ENCODE data around the gene TENM4. TPM values are rescaled to one million over a fixed set of nuclear protein-coding genes. Genes with fewer than 3 reads are reported as not detected.

TENM4 gene
- total and polyA plus RNA-seq, 10 of the 15 experiments (the other 5 are each of a cell fraction or from before 2014, with no cell fraction given), result 0.03 to 0.12 (median 0.06) TPM; not detected in 7

DNA sequence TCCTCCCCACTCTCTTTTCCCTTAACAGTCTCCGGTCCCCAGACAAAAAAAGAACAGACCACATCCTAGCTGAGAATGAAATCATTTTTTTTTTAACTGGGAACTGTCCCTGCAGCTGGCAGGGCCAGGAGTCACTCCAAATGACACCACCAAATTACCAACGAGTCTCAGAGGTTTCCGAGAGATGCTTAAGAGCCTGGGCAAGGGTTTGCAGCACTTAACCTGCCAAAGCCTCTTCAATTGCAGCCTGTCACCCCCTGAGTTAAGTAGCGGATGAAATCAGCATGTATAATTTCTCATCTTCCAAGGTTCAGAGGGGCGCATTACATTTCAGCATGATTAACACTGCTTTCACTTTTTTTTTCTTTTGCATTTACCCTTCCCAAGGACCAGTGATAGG is 71.8 kb downstream of the TENM4 start (continued):
- TF ChIP-seq CHD2 (IDR thresholded peaks at IDR 0.05; ENCODE audit: borderline replicate concordance, low read depth, low read length) (no peak), TCF12 (IDR thresholded peaks at IDR 0.05; ENCODE audit: low read depth, low read length) (no peak), IKZF1 (conservative IDR thresholded peaks at IDR 0.05) (no peak), ZBED1 (IDR thresholded peaks at IDR 0.05; ENCODE audit: borderline replicate concordance) (no peak), CEBPB (IDR thresholded peaks at IDR 0.05; ENCODE audit: borderline replicate concordance in 1 of 2, low read depth in 2 of 2, low read length in 2 of 2) (no peak), FOXM1 (IDR thresholded peaks at IDR 0.05; ENCODE audit: low read depth, low read length) (no peak)

DNA sequence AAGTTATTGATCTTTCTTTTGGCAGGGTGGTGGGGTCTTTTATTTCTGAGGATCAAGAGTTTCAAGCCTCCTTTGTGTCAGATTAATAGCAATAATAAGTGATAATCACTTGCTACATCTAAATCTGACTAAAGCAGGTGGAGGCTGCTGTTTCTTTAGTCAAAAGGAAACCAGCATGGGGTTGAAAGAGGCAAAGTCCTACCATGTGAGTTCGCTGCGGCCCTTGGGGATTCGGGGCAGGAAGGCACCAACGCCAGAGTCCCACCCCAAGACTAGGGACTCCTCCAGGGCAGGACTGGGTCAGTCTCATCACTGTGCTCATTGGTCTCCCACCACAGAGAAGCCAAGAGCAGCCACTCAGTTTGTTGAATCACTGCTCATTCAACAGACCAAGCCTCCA is 73.0 kb downstream of the TENM4 start:
- no peak overlapping the region for H2AFZ ChIP-seq (ENCODE audit: control insufficient read depth, low read depth, low read length)
- ChIA-PET RAD21 (ENCODE audit: unreplicated experiment) (interaction anchor here (1.2 kb wide), 1 partner anchor 123 kb away, joined by 3 read pairs; no protein-coding TSS in a partner anchor), CTCF (interaction anchor here (0.9 to 3.5 kb wide), 3 partner anchors 33 to 125 kb away, joined by 3 to 16 read pairs (median 15); no protein-coding TSS in a partner anchor), SMC1A (ENCODE audit: uncharacterized antibody, unreplicated experiment) (interaction anchor here (0.8 to 2.7 kb wide), 5 partner anchors 10 to 114 kb away, joined by 3 to 7 read pairs (median 4); no protein-coding TSS in a partner anchor), POLR2A (no interaction called here)
- no peaks in the 10 kb centered on the region for H3K36me3 ChIP-seq (ENCODE audit: control insufficient read depth in 2 of 2, insufficient read depth in 2 of 2, low read length in 1 of 2)
- peak; percentile 88 for ATAC-seq
- no peak overlapping the region for H3K4me3 ChIP-seq
- H3K27me3 ChIP-seq (replicated peaks in 1 of 2; ENCODE audit: control insufficient read depth in 2 of 2, insufficient read depth in 2 of 2, low read length in 1 of 2), result no peaks in the 10 kb centered on the region
- 1% methylated on average over 4 of the region's 4 CpGs for WGBS (ENCODE audit: insufficient coverage, insufficient replicate concordance, low lambda C conversion rate, missing lambda C conversion rate)
- no peak for DNase-seq (ENCODE audit: low read depth, low spot score)
- H3K9me3 ChIP-seq (replicated peaks; ENCODE audit: control insufficient read depth, insufficient read depth, low read length), result no peaks in the 10 kb centered on the region
- H3K79me2 ChIP-seq (ENCODE audit: control insufficient read depth, insufficient read depth, low read length), result no peaks in the 10 kb centered on the region
- in situ Hi-C loops (cut with MboI), result no loop called here
- H3K27ac ChIP-seq (ENCODE audit: control insufficient read depth, insufficient read depth), result no peak overlapping the region
- intact Hi-C loops (cut with micrococcal nuclease; ENCODE audit: unreplicated experiment), result no loop called here
- no peak for FAIRE-seq
- H3K4me1 ChIP-seq (ENCODE audit: control insufficient read depth, insufficient read depth, low read length), result no peaks in the 10 kb centered on the region
- no peaks in the 10 kb centered on the region for H4K20me1 ChIP-seq (ENCODE audit: control insufficient read depth, insufficient read depth)
- H3K4me2 ChIP-seq (ENCODE audit: control insufficient read depth, insufficient read depth), result no peak overlapping the region
- no TSS peak for BruUV-seq (replicated peaks)
- H3K9ac ChIP-seq (ENCODE audit: control insufficient read depth, insufficient read depth, low read length), result no peak overlapping the region
- 0 out of 2 replicates have a peak, but pooled peaks have one; percentile 30 for TF ChIP-seq GATAD2B (conservative IDR thresholded peaks at IDR 0.05; ENCODE audit: low read depth)
- TF ChIP-seq ZNF217 (IDR thresholded peaks at IDR 0.05), result no peak
- TF ChIP-seq DPF2 (IDR thresholded peaks at IDR 0.05), result peak; percentile 36; the same call in 1 of the 2 replicates
- no peak for TF ChIP-seq ATF7 (IDR thresholded peaks at IDR 0.05; ENCODE audit: low read depth)
- TF ChIP-seq CHD4 (IDR thresholded peaks at IDR 0.05), result no peak
- no peak for TF ChIP-seq POU2F2 (IDR thresholded peaks at IDR 0.05; ENCODE audit: borderline replicate concordance, low read depth, low read length)
- TF ChIP-seq, protein P1, sequence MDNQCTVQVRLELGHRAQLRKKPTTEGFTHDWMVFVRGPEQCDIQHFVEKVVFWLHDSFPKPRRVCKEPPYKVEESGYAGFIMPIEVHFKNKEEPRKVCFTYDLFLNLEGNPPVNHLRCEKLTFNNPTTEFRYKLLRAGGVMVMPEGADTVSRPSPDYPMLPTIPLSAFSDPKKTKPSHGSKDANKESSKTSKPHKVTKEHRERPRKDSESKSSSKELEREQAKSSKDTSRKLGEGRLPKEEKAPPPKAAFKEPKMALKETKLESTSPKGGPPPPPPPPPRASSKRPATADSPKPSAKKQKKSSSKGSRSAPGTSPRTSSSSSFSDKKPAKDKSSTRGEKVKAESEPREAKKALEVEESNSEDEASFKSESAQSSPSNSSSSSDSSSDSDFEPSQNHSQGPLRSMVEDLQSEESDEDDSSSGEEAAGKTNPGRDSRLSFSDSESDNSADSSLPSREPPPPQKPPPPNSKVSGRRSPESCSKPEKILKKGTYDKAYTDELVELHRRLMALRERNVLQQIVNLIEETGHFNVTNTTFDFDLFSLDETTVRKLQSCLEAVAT (IDR thresholded peaks at IDR 0.05), result no peak
- TF ChIP-seq, protein P2, sequence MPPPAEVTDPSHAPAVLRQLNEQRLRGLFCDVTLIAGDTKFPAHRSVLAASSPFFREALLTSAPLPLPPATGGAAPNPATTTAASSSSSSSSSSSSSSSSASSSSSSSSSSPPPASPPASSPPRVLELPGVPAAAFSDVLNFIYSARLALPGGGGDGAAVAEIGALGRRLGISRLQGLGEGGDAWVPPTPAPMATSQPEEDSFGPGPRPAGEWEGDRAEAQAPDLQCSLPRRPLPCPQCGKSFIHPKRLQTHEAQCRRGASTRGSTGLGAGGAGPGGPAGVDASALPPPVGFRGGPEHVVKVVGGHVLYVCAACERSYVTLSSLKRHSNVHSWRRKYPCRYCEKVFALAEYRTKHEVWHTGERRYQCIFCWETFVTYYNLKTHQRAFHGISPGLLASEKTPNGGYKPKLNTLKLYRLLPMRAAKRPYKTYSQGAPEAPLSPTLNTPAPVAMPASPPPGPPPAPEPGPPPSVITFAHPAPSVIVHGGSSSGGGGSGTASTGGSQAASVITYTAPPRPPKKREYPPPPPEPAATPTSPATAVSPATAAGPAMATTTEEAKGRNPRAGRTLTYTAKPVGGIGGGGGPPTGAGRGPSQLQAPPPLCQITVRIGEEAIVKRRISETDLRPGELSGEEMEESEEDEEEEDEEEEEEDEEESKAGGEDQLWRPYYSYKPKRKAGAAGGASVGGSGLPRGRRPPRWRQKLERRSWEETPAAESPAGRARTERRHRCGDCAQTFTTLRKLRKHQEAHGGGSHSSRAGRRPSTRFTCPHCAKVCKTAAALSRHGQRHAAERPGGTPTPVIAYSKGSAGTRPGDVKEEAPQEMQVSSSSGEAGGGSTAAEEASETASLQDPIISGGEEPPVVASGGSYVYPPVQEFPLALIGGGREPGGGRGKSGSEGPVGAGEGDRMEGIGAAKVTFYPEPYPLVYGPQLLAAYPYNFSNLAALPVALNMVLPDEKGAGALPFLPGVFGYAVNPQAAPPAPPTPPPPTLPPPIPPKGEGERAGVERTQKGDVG (CRISPR knock-in tag; IDR thresholded peaks at IDR 0.05), result no peak
- TF ChIP-seq NFYA (IDR thresholded peaks at IDR 0.05; ENCODE audit: borderline replicate concordance, low read depth, low read length), result no peak
- no peak for TF ChIP-seq HCFC1 (IDR thresholded peaks at IDR 0.05; ENCODE audit: low read length)
